ENCODE data around the gene RRAD.
"Not testable (repeated sequence)": the region's sequence is repeated elsewhere in the genome, so short reads cannot be mapped to it uniquely, and the experiment has no call there.

The RRAD gene

DNA sequence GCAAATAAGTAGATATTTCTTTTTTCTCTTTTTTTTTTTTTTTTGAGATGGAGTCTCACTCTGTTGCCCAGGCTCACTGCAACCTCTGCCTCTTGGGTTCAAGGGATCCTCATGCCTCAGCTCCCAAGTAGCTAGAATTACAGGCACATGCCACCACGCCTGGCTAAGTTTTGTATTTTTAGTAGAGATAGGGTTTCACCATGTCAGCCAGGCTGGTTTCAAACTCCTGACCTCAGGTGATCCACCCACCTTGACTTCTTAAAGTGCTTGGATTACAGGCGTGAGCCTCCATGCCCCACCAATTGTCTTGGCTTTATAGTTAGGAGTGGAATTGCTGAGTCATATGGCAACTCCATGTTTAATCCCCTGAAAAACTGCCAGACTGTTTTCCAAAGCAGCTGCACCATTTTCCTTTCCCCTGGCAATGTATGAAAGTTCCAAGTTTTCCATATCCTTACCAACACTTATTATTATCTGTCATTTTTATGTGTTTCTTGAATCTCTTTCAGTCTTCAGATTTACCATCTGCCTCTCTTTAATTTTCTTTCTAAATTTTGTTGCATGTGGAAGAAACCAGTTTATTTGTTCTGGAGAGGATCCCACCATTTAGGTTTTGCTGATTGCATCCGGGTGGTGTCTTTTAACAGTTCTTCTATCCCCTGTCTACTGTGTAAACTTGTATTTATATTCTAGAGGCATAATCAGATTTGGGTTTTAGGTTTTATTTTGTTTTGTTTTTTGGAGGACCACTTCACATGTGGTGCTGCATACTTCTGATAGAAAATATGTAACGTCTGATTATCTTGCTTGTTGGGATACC, 25.8 kb upstream of the RRAD start:
- DNase-seq (ENCODE audit: low spot score), result no peak

DNA sequence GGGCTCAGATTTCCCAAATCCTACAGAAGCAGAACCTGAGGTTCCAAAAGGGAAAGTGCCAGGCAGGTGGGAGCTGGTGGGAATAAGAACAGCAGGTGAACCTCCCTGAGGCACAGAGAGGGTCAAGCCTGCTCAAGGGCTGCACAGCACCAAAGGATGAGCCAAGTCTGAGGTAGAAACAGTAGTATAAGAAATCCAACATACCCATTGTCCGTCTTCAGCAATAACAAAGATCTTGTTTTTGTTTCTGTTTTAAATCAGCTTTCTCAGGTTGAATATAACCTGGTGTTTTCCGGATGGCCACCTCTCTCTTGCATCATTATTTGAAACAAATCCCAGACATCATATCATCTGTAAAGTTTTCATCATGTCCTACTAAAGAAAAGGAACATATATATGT, 25.1 kb upstream of the RRAD start:
- DNase-seq (ENCODE audit: low spot score), result no peak

DNA sequence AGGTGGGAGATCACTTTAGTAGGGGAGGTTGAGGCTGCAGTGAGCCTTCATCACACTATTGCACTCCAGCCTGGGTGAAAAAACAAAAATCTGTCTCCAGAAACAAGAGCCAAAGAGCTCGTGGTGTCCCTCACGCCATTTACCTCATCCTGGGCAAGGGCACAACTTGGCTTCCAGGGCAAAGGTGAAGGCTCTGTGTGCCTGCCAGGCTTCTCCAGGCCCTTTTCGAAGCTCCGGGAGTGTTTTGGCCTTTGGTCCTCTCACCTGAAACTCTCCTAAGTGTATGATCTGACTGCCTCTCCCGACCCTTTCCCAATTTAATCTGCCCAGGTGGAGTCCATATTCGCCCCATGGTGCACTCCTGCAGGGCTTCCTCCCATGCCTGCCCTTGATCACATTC, 24.1 kb upstream of the RRAD start:
- peak; percentile 3 for DNase-seq (ENCODE audit: low spot score)

DNA sequence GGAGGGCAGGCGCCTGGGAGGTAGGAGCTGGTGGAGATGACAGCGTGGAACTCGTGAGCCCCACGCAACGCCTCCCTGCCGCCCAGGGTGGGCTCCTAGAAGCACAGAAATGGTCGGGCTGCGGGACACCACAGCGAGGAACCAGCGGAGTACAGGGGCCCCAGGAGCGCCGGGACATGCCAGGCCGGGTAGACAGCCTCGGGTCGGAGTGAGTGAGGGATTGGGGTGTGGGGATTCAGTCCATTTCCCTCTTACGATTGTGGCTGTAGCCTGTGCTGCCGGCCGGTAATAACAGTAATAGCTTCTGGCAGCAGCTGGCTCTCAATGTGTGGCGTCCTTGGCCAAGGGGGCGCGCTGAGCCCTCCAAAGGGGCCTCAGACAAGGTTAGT, 23.5 kb upstream of the RRAD start:
- DNase-seq (ENCODE audit: low spot score), result peak; percentile 4

DNA sequence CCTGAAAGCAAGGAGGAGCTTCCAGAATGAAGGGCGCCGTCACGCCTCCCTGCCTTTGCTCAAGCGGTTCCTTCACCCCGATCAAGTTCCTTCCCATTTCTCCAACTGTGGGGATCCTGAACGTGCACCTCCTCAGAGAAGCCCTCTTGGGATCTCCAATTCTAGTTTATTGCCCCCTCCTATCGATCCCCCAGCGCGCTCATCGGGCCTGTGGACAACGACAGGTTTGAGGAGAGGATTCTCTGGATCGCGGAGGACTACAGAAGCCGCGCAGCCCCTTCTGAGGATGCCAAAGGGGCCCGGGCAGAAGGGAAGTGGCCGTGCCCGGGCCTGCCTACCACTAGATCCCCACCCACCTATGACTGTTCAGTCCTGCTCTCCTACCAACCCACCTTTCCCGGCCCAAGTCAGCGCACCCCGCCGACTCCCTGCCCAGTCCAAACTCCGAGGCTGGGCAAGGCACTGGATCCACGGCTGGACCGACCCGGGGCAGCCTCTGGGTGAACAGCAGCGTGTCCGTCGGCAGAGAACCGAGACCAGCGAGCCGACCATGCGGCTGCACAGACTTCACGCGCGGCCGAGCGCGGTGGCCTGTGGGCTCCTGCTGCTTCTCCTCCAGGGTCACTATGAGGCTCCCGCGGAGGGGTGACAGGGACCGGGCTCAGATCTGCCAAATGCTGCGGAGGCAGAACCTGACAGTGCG, 22.9 kb upstream of the RRAD start:
- DNase-seq (ENCODE audit: low spot score), result peak; percentile 54

DNA sequence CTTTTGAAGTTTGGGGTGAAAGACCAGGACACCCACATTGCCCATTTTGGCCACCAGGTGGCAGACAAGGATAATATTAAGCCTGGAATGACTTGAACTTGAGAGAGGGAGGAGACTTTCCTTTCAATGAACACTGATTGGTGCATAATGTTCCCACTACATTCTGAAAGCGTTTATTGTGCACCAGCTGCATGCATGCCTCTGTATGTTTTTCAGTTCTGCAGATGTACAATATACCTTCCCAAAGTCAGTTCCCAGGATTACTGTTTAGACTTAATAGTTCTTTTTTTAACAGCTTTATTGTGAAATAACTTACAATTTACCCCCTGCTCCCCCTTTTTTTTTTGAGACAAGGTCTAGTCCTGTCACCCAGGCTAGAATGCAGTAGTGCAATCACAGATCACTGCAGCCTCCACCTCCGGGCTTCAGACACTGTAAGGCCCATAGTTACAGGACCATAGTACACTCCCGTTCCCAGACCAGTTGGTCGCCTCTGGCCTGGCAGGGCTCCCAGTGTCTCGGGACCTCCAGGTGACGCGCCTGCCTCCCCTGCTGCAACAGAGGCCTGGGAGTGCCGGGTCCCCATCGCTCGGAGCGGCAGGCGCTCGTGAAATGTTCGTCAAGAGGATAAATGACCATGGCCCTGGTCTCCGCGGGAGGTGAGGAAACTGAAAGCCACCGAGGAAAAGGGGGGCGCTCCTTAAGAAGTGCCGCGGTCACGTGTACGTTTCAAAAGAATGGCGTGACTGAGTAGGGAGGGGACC, 22.1 kb upstream of the RRAD start:
- peak; percentile 88 for DNase-seq (ENCODE audit: low spot score)

DNA sequence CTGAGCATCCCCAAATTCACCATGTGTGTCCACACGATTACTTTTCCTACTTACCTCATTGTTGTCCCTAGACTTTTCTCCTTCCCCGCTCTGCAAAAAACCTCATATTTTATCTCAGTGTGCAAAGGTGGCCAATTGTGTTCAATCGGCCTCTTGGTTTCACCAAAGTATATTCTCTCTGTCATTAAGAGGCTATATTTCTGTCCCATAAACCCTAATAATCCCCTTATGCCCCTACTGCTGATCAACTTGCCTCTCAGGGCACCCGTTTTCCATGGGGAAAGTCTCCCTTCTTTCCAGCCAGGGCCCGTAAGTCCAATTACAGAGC, 21.6 kb upstream of the RRAD start:
- no peak for DNase-seq (ENCODE audit: low spot score)

DNA sequence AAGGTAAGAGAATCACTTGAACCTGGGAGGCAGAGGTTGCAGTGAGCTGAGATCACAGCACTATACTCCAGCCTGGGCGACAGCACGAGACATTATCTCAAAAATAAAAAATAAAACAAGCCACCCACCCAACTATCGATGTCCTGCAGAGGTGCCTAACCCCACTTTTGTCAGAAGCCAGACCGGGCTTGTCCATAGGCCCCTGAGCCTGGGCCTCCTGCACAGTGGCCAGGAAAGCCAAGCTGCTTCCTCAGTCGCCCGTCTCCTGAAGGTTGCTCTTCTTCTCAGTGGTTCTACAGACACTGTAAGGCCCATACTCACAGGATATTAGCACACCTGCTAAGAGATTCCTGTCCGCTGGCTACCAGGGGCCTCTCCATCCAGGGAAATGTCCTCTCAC, 21.2 kb upstream of the RRAD start:
- no peak for DNase-seq (ENCODE audit: low spot score)

DNA sequence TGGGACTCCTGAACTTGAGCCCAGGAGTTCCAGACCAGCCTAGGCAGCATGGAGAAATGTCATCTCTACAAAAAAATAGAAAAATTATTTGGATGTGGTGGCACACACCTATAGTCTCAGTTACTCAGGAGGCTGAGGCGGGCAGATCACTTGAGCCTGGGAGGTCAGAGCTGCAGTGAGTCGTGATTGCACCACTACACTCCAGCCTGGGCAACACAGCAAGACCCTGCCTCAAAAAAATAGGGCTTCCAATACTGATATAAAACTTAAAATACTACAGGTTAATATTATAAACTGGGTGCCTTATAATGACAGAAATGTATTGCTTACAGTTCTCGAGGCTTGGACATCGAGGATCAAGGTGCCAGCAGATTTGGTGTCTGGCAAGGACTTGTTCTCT, 20.6 kb upstream of the RRAD start:
- DNase-seq (ENCODE audit: low spot score), result no peak

DNA sequence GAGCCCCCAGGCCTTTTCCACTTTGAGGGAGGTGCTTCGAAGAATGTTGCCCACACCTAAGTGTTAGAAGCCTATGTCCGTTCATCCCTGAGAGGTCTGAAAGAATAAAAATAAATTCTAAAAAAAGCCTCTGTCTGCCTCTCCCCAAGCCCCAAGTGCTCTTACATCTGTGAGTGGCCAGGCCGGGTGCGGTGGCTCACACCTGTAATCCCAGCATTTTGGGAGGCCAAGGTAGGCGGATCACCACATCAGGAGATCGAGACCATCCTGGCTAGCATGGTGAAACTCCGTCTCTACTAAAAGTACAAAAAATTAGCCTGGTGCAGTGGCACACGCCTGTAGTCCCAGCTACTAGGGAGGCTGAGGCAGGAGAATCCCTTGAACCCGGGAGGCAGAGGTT, 19.6 kb upstream of the RRAD start:
- not testable (repeated sequence) for DNase-seq (ENCODE audit: low spot score)

DNA sequence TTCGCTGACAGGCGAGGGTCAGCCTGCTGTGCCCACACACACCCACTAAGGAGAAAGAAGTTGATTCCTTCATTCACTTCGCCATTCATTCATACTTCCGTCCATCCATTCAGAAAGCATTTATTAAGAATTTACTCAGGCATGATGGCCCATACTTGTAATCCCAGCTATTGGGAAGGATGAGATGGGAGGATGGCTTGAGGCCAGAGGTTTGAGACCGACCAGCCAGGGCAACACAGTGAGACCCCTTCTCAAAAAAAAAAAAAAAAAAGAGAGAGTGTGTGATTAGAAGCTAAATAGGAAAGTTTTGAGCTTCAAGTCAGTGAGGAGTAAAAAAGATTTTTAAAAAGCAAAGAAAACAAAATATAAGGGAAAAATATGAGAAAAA, 18.7 kb upstream of the RRAD start:
- DNase-seq (ENCODE audit: low spot score), result no peak

DNA sequence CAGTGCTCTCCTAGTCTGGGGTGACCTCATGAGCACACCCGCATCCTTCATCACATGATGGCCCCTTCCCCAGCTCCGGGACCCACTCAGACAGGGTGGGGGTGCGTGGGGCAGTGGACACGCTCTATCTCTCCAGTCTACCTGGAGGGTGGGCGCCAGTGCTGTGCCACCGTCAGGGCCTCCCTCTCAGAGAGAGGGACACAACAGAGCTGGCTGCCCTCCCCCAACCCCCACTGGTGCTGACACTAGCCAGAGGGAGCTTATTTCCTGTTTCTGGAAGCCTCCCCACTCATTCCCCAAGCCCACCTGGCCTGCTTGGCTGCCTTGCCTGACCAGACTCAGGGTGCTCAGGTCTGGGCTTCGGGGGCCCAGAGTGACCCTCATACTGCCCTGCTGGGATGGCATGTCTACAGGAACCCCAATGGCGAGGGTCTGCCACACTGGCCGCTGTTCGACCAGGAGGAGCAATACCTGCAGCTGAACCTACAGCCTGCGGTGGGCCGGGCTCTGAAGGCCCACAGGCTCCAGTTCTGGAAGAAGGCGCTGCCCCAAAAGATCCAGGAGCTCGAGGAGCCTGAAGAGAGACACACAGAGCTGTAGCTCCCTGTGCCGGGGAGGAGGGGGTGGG, 18.2 kb upstream of the RRAD start:
- DNase-seq (ENCODE audit: low spot score), result no peak

DNA sequence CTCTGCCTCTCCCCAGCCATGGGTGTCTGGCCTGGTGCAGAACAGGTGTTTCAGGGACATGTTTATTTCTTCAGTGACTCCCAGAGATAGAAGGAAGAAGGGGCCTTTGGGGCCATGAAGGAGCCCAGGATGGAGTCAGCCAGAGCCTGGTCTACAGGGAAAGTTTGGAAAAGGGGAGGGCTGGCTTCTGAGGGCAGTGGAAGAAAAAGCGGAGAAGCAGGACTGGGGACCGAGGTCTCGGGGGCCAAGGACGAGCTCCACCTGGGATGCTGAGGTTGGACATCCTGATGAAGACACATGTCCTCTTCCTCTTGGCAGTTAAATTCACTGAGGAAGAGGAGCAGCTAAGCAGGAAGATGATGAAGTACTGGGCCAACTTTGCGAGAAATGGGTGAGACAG, 17.6 kb upstream of the RRAD start:
- no peak for DNase-seq (ENCODE audit: low spot score)

DNA sequence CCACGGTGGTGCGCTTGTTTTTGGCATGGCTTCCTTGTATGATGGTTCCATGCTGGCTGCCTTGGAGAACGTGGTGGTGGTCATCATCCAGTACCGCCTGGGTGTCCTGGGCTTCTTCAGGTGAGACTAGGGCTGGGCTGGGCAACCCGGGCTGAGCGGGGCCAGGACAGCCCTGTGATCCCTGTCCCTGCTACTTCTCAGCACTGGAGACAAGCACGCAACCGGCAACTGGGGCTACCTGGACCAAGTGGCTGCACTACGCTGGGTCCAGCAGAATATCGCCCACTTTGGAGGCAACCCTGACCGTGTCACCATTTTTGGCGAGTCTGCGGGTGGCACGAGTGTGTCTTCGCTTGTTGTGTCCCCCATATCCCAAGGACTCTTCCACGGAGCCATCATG, 14.9 kb upstream of the RRAD start:
- DNase-seq (ENCODE audit: low spot score), result no peak

DNA sequence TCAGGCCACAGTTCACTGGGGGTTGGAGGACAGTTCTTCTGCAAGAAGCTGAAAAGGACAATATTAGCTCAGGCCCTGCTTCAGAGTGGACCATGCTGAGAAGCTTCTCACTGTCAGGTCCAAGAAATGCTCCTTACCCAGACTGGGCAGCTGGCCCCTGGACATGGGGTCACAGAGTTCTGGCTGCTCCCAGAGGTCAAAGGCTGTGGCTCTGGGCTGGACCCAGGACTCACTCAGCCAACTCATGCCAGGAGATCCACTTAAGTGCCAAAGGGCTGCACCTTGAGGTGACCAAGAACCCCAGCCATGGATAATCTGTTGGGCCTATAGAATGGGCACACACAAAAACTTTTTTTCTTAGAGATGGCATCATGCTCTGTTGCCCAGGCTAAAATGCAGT, 14.0 kb upstream of the RRAD start:
- no peak for DNase-seq (ENCODE audit: low spot score)

DNA sequence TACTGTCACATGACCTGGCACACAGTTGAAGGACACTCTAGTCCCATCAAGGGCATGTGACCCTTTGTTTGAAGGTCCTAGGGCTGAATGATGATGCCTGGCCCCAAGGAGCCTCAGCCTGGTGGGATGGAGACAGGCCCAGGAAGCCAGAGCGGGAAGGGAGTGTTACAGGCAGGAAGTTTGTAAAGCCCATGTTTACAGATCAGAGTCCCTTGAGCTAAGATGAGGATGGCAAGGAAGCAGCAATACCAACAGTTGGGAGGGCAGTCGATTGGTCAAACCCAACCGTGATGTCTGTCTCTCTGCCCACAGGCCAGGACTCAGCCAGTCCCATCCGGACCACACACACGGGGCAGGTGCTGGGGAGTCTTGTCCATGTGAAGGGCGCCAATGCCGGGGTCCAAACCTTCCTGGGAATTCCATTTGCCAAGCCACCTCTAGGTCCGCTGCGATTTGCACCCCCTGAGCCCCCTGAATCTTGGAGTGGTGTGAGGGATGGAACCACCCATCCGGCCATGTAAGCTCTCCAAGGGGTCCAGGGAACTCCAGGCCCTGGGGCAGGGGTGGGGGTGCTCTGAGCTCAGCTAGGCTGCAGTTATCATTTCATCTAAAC, 12.5 kb upstream of the RRAD start:
- DNase-seq (ENCODE audit: low spot score), result no peak

DNA sequence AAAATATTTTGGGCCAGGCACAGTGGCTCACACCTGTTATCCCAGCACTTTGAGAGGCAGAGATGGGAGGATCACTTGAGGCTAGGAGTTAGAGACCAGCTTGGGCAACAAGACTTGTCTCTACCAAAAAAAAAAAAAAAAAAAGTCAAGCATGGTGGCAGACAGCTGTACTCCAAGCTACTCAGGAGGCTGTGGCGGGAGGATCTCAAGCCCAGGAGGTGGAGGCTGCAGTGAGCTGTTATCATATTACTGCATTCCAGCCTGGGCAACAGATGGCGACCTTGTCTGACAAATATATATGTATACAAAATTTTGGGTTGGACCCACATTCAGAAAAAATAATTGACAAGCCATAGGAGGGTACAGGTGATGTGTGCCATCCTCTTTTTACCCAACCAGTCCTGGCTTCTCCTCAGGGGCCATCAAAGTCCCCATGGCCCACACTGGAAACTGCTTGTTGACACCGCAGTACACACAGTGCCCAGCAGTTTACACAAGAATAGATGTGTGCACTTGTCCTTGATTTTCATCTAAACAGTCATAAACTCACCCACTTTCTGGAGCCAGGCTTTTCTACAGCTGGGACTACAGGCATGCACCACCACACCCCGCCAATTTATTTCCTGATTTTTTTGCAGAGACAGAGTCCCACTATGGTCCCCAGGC, 11.7 kb upstream of the RRAD start:
- no peak for DNase-seq (ENCODE audit: low spot score)

DNA sequence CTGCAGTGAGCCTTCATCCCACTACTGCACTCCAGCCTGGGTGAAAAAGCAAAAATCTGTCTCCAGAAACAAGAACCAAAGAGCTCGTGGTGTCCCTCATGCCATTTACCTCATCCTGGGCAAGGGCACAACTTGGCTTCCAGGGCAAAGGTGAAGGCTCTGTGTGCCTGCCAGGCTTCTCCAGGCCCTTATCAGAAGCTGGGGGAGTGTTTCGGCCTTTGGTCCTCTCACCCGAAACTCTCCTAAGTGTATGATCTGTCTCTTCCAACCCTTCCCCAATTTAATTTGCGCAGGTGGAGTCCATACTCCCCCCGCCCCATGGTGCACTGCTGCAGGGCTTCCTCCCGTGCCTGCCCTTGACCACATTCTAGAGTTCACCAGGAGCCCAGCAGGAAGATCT, 11.1 kb upstream of the RRAD start:
- no peak for DNase-seq (ENCODE audit: low spot score)

DNA sequence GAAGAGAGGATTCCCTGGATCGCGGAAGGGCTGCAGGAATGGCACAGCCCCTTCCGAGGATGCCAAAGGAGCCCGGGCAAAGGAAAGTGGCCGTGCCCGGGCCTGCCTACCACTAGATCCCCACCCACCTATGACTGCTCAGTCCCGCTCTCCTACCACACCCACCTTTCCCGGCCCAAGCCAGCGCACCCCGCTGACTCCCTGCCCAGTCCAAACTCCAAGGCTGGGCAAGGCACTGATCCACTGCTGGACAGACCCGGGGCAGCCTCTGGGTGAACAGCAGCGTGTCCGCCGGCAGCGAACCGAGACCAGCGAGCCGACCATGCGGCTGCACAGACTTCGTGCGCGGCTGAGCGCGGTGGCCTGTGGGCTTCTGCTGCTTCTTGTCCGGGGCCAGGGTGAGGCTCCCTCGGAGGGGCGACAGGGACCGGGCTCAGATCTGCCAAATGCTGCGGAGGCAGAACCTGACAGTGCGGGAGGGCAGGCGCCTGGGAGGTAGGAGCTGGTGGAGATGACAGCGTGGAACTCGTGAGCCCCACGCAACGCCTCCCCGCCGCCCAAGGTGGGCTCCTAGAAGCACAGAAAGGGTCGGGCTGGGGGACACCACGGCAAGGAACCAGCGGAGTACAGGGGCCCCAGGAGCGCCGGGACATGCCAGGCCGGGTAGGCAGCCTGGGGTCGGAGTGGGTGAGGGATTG, 10.1 kb upstream of the RRAD start, which contains the start of gene CES2:
Gene CES2 (plus strand): TSS at position 203 of the 698 bp plus-strand sequence. CDS start 120 bp downstream, at position 323.
- peak; percentile 83 for DNase-seq (ENCODE audit: low spot score)

DNA sequence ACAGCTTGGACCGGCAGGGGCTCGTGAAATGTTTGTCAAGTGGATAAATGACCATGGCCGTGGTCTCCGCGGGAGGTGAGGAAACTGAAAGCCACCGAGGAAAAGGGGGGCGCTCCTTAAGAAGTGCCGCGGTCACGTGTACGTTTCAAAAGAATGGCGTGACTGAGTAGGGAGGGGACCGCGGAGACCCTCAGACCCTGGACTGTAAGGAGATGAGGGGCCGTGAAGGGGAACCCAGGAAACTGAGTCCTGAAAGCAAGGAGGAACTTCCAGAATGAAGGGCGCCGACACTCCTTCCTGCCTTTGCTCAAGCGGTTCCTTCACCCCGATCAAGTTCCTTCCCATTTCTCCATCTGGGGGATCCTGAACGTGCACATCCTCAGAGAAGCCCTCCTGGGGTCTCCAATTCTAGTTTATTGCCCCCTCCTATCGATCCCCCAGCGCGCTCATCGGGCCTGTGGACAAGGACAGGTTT, 9.5 kb upstream of the RRAD start:
- not testable (repeated sequence) for DNase-seq (ENCODE audit: low spot score)

Measured in AG20443 (cell line).